SK-N-SH (cell line): ENCODE data around the gene ABLIM2.

Experiments used
- EZH2phosphoT487 ChIP-seq: fragments of 200-600 bp; sonication (generic); IDR thresholded peaks from 2 replicates; pipeline ENCODE4 v1.6.1; 2017; ENCODE audit warnings: low read depth, mixed run types, mild to moderate bottlenecking, antibody characterized with exemption, moderate library complexity, borderline replicate concordance
- GABPA ChIP-seq: IDR thresholded peaks from 2 replicates; pipeline ENCODE4 v1.4.0; 2012; ENCODE audit warnings: low read depth, mild to moderate bottlenecking
- GATA2 ChIP-seq: sonication (generic); formaldehyde crosslinking; IDR thresholded peaks from 2 replicates; pipeline ENCODE4 v1.5.0; 2020; ENCODE audit warnings: mild to moderate bottlenecking, missing genetic modification reagents
- JUND ChIP-seq: IDR thresholded peaks from 2 replicates; pipeline ENCODE4 v1.4.0; 2012
- PBX3 ChIP-seq: IDR thresholded peaks from 2 replicates; pipeline ENCODE4; 2012
- POLR2AphosphoS5 ChIP-seq: IDR thresholded peaks from 2 replicates; pipeline ENCODE4 v1.6.1; 2012; ENCODE audit warnings: low read depth, low read length
- RCOR1 ChIP-seq: fragments of 150-350 bp; IDR thresholded peaks from 2 replicates; pipeline ENCODE4 v1.6.1; 2017; ENCODE audit warnings: antibody characterized with exemption, low read length
- REST ChIP-seq: IDR thresholded peaks from 2 replicates; pipeline ENCODE4 v1.6.1; 2012; ENCODE audit warnings: mild to moderate bottlenecking, low read depth, low read length, moderate library complexity
- RFX5 ChIP-seq: IDR thresholded peaks from 2 replicates; pipeline ENCODE4 v1.6.1; 2012; ENCODE audit warnings: mild to moderate bottlenecking, improper control_type of control experiment, low read length
- SMC3 ChIP-seq: IDR thresholded peaks from 2 replicates; pipeline ENCODE4 v1.6.1; 2012; ENCODE audit warnings: low read depth, low read length, improper control_type of control experiment
- TEAD4 ChIP-seq: IDR thresholded peaks from 2 replicates; pipeline ENCODE4 v1.4.0; 2012; ENCODE audit warnings: mild to moderate bottlenecking, borderline replicate concordance; ENCODE audit not compliant: insufficient read depth
- TF ChIP-seq, protein P1 (sequence below): fragments of 200-600 bp; sonication (generic); IDR thresholded peaks from 2 replicates; pipeline ENCODE4 v1.6.1; 2017; ENCODE audit warnings: antibody characterized with exemption, mild to moderate bottlenecking, moderate library complexity

DNA sequence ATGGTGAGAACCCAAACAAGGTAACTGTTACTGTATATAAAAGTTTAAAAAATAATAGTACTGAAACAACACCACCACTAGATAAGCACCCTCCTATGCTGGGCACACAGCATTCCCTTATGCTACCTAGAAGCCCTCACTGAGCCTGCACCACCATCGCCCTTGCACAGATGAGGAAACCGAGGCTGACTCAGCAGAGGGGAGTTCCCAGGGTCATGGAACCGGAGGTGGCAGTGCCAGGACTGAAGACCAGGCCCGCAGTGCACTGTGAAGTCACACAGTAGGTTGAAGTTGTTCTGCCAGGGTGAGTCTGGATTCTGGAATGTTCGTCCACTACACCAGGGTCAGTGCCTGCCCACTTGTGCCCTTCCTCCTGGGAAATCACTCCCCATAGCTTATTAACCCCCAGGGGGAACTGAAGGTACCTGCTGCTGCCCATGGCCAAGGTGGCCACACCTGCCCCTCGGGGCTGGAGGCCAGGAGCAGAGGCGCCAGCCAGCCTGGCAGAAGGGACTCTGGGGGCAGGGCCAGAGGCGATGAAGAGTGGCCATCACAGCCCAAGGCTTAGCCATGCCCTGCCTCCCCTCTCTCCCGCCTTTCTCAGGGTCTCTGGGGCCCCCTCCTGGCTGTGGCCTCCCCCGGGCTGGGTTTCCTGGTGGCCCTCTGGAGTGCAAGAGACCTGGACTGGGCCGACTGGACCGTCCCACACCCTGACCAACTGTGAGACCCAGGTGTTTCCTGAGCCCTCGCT is 15.1 kb upstream of the ABLIM2 start:
- TF ChIP-seq POLR2AphosphoS5 (no peak), TEAD4 (no peak), JUND (no peak), RCOR1 (no peak), EZH2phosphoT487 (no peak), SMC3 (no peak), GATA2 (CRISPR knock-in tag) (no peak), GABPA (no peak), REST (no peak), PBX3 (no peak), RFX5 (no peak)
- TF ChIP-seq, protein P1, sequence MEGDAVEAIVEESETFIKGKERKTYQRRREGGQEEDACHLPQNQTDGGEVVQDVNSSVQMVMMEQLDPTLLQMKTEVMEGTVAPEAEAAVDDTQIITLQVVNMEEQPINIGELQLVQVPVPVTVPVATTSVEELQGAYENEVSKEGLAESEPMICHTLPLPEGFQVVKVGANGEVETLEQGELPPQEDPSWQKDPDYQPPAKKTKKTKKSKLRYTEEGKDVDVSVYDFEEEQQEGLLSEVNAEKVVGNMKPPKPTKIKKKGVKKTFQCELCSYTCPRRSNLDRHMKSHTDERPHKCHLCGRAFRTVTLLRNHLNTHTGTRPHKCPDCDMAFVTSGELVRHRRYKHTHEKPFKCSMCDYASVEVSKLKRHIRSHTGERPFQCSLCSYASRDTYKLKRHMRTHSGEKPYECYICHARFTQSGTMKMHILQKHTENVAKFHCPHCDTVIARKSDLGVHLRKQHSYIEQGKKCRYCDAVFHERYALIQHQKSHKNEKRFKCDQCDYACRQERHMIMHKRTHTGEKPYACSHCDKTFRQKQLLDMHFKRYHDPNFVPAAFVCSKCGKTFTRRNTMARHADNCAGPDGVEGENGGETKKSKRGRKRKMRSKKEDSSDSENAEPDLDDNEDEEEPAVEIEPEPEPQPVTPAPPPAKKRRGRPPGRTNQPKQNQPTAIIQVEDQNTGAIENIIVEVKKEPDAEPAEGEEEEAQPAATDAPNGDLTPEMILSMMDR = no peak
